Measurements from ENCODE around the gene ZG16B. TPM values are rescaled to one million over a fixed set of nuclear protein-coding genes. Genes with fewer than 3 reads are reported as not detected.

Gene ZG16B
- total RNA-seq, 2 donors from 2014 or later: 37.1 to 268 TPM

GRCh38 chr16:2856061-2856670 is 26.1 kb downstream of the ZG16B start:
- intact Hi-C loops (cut with DNase I): no loop called here
- H3K36me3 ChIP-seq: no peaks in the 10 kb centered on the region
- no peak overlapping the region for H3K4me3 ChIP-seq
- WGBS: 83% methylated on average over 14 of the region's 14 CpGs
- TF ChIP-seq POLR2A (IDR thresholded peaks at IDR 0.05) (peak; percentile 34), POLR2AphosphoS5 (IDR thresholded peaks at IDR 0.05) (no peak)
- TF ChIP-seq, protein P1, sequence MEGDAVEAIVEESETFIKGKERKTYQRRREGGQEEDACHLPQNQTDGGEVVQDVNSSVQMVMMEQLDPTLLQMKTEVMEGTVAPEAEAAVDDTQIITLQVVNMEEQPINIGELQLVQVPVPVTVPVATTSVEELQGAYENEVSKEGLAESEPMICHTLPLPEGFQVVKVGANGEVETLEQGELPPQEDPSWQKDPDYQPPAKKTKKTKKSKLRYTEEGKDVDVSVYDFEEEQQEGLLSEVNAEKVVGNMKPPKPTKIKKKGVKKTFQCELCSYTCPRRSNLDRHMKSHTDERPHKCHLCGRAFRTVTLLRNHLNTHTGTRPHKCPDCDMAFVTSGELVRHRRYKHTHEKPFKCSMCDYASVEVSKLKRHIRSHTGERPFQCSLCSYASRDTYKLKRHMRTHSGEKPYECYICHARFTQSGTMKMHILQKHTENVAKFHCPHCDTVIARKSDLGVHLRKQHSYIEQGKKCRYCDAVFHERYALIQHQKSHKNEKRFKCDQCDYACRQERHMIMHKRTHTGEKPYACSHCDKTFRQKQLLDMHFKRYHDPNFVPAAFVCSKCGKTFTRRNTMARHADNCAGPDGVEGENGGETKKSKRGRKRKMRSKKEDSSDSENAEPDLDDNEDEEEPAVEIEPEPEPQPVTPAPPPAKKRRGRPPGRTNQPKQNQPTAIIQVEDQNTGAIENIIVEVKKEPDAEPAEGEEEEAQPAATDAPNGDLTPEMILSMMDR (IDR thresholded peaks at IDR 0.05): no peak
- DNase-seq (ENCODE audit: low spot score): no peak
- no peak overlapping the region for H3K27ac ChIP-seq
- no peaks in the 10 kb centered on the region for H3K27me3 ChIP-seq (replicated peaks; ENCODE audit: insufficient read depth)
- no peaks in the 10 kb centered on the region for H3K9me3 ChIP-seq
- no peaks in the 10 kb centered on the region for H3K4me1 ChIP-seq (replicated peaks)

GRCh38 chr16:2856686-2857450 is 26.8 kb downstream of the ZG16B start:
- Histone ChIP-seq H3K9me3 (no peaks in the 10 kb centered on the region), H3K4me1 (replicated peaks) (no peaks in the 10 kb centered on the region), H3K27ac (peak overlapping the region; percentile 86 to 88), H3K27me3 (replicated peaks; ENCODE audit: insufficient read depth) (no peaks in the 10 kb centered on the region), H3K36me3 (no peaks in the 10 kb centered on the region), H3K4me3 (peak overlapping the region; percentile 21 to 42)
- no peak for DNase-seq (ENCODE audit: low spot score)
- intact Hi-C loops (cut with DNase I): no loop called here
- 81% methylated on average over 22 of the region's 24 CpGs for WGBS
- TF ChIP-seq, protein P1 (IDR thresholded peaks at IDR 0.05): no peak
- TF ChIP-seq POLR2AphosphoS5 (IDR thresholded peaks at IDR 0.05) (no peak), POLR2A (IDR thresholded peaks at IDR 0.05) (no peak)

GRCh38 chr16:2857451-2858244 is 27.5 kb downstream of the ZG16B start, which contains the start of gene PRSS22:
TSS of gene PRSS22 (minus strand) at chr16:2858170. CDS start at chr16:2858104, 66 bp downstream.
- Histone ChIP-seq H3K4me3 (peak within 1 kb of the TSS; percentile 21 to 42), H3K36me3 (no peaks in the 10 kb centered on the region), H3K27ac (peak within 1 kb of the TSS; percentile 86 to 88), H3K4me1 (replicated peaks) (no peaks in the 10 kb centered on the region), H3K27me3 (replicated peaks; ENCODE audit: insufficient read depth) (no peaks in the 10 kb centered on the region), H3K9me3 (no peaks in the 10 kb centered on the region)
- TF ChIP-seq POLR2A (IDR thresholded peaks at IDR 0.05) (peak; percentile 65), POLR2AphosphoS5 (IDR thresholded peaks at IDR 0.05) (peak; percentile 36)
- TF ChIP-seq, protein P1 (IDR thresholded peaks at IDR 0.05): no peak
- peak; percentile 74 for DNase-seq (ENCODE audit: low spot score)
- 5% methylated on average over 42 of the region's 42 CpGs for WGBS
- intact Hi-C loops (cut with DNase I): no loop called here

- TF ChIP-seq, protein P1 (IDR thresholded peaks at IDR 0.05): peak in 2 of 4 experiments; percentile 51 to 64
- TF ChIP-seq POLR2AphosphoS5 (IDR thresholded peaks at IDR 0.05): peak; percentile 76
- TF ChIP-seq POLR2A (IDR thresholded peaks at IDR 0.05): no peak
Observed at GRCh38 chr16:2858245-2859025, 28.3 kb downstream of the ZG16B start.

More at GRCh38 chr16:2858245-2859025, 28.3 kb downstream of the ZG16B start:
- intact Hi-C loops (cut with DNase I): no loop called here
- DNase-seq (ENCODE audit: low spot score): peak; percentile 83
- WGBS: 16% methylated on average over 21 of the region's 23 CpGs
- H3K36me3 ChIP-seq: no peaks in the 10 kb centered on the region
- H3K4me3 ChIP-seq: peak overlapping the region; percentile 21 to 42
- no peaks in the 10 kb centered on the region for H3K27me3 ChIP-seq (replicated peaks; ENCODE audit: insufficient read depth)
- H3K4me1 ChIP-seq (replicated peaks): no peaks in the 10 kb centered on the region
- H3K9me3 ChIP-seq: no peaks in the 10 kb centered on the region
- H3K27ac ChIP-seq: peak overlapping the region; percentile 86 to 88

Measured in prostate gland (tissue), 2 donors.